Uterus (tissue), 4 donors: ENCODE results near the gene INPP5A. TPM values are rescaled to one million over a fixed set of nuclear protein-coding genes. Genes with fewer than 3 reads are reported as not detected.

Experiments used
- DNase-seq, 2 donors: peaks; one replicate each; pipeline ENCODE4 v3.0.0-alpha.2; 2019 to 2020
- H3K27ac ChIP-seq, 2 donors: fragments of 200-600 bp; sonication (generic); 1 replicate in 1 of 2; 2 replicates in 1 of 2; pipeline ENCODE4 v1.5.1; 2016 to 2018
- H3K27me3 ChIP-seq, 2 donors: fragments of 200-600 bp; sonication (generic); one replicate each; pipeline ENCODE4 v1.5.1; 2018 to 2019; ENCODE audit warnings: control low read depth in 1 of 2
- H3K36me3 ChIP-seq, 2 donors: fragments of 200-600 bp; sonication (generic); one replicate each; pipeline ENCODE4 v1.5.1; 2019; ENCODE audit warnings: control low read depth in 1 of 2
- H3K4me1 ChIP-seq, 2 donors: fragments of 200-600 bp; sonication (generic); one replicate each; pipeline ENCODE4 v1.5.1; 2018 to 2019; ENCODE audit warnings: control low read depth in 1 of 2
- H3K4me3 ChIP-seq, 2 donors: fragments of 200-600 bp; sonication (generic); 1 replicate in 1 of 2; 2 replicates in 1 of 2; pipeline ENCODE4 v1.5.1; 2018 to 2019; ENCODE audit warnings: mild to moderate bottlenecking in 1 of 2
- H3K9me3 ChIP-seq, 2 donors: fragments of 200-600 bp; sonication (generic); one replicate each; pipeline ENCODE4 v1.5.1; 2019; ENCODE audit warnings: control low read depth in 1 of 2
- CTCF ChIP-seq, 4 experiments: fragments of 200-600 bp in 2 of 4; fragments of 450-650 bp in 2 of 4; sonication (generic) in 2 of 4; IDR thresholded peaks; one replicate each; pipeline ENCODE4 v1.5.1; 2016 to 2019; ENCODE audit warnings: antibody characterized with exemption in 4 of 4, mild to moderate bottlenecking in 2 of 4, moderate library complexity in 1 of 4
- POLR2A ChIP-seq, 2 donors: fragments of 450-650 bp; IDR thresholded peaks; one replicate each; pipeline ENCODE4 v1.6.1; 2016; ENCODE audit warnings: antibody characterized with exemption in 2 of 2, mild to moderate bottlenecking in 1 of 2, moderate library complexity in 1 of 2
- intact Hi-C: fragments of 100-400 bp; cut with DNase I; formaldehyde crosslinking; loops from one replicate; pipeline ENCODE4 v1.15.1; 2023; ENCODE audit warnings: low total_unique reads
- total RNA-seq, 4 donors: library from RNA; depleted of rRNA in 3 of 4; stranded (reverse); fragments of >200 nt in 3 of 4; gene quantifications; one replicate each; pipeline versions ENCODE4 v1.1.0 to v1.2.4, GENCODE V29; 2014 to 2023
- donor health status: DM: yes; HTN: yes; CAD: no.

The INPP5A gene
- total RNA-seq, 4 donors from 2014 or later: 22.5 to 160 (median 93.2) TPM

DNA sequence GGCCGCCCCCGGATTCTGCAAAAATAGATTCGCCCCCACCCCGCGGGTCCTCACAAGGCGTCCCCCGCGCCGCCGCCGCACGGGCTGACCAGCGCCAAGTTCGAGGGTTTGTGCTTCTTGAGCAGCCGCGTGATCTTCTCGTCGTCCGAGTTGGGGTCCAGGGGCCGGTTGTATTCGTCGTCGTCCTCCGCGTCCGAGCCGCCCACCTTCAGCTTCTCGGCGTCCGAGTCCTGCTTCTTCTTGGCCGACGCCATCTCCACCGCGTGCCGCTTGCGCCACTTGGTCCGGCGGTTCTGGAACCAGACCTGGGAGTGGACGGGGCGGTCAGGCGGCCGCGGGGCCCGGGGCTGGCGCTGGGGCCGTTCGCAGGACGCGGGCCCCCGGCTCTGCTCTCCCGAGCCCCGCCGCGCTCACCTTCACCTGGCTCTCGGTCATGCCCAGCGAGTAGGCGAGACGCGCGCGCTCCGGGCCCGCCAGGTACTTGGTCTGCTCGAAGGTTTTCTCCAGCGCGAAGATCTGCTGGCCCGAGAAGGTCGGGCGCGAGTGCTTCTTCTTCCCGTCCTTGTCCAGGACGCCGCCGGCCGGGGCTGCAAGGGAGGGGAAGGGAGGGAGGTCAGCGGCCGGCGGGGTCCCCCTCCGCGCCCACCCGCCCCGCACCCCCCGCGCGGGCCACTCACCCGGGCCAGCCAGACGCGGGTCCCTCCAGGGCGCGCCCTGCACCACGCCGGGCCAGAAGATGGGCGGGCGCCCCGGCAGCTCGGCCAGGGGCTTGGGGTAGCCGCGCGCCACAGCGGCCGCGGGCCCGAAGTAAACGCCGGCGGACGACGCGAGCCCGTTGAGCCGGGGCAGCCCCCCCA lies 247.5 kb downstream of the INPP5A start:
- H3K27me3 ChIP-seq: peaks cover 8 to 21% of the 10 kb centered on the region in 2 donors
- H3K4me1 ChIP-seq: peaks cover 0 to 36% of the 10 kb centered on the region in 2 donors
- intact Hi-C loops: no loop called here
- H3K9me3 ChIP-seq: peaks cover 0 to 11% of the 10 kb centered on the region in 2 donors
- no peak for TF ChIP-seq CTCF (IDR thresholded peaks at IDR 0.05)
- no peak for TF ChIP-seq POLR2A (IDR thresholded peaks at IDR 0.05)
- no peak overlapping the region for H3K4me3 ChIP-seq
- no peaks in the 10 kb centered on the region for H3K36me3 ChIP-seq
- H3K27ac ChIP-seq: no peak overlapping the region
- DNase-seq: no peak

DNA sequence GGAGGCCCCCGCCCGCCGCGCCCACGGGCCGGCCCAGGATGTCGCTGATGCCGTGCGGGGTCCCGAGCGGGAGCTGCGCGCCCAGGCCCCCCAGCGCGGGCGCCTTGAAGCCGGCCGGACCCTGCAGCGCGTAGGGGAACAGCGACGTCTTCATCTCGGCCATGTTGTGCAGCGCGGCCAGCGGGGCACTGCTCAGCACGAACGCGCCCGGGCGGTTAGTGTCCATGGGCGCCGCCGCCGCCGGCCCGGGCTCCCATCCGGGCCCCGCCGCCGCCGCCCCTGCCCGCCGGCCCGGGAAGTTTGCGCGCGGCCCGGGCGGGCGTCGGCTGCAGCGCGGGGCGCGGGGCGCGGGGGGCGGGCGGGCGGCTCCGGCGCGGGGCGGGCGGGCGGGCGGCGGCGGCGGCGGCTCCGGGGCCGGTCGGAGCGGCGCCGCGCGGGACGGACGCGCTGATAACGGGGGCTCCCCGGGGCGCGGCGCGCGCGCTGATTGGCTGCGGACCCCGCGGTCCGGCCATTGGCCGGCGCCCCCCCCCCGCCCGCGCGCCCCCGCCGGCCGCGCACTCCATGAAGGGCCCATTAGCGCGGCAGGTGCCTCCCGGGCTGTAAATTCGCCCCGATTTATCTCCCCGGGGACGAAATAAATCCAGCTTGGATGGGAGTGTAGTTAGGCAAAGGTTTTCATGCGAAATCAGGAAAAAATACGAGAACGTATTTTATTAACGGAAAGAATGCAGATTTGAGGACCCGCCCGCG lies 248.3 kb downstream of the INPP5A start, which contains the start of gene NKX6-2:
TSS of gene NKX6-2 (minus strand) at position 425 of the 753 bp plus-strand sequence. CDS start at position 226, 199 bp downstream.
- no peak within 1 kb of the TSS for H3K4me3 ChIP-seq
- no peaks in the 10 kb centered on the region for H3K36me3 ChIP-seq
- peaks cover 0 to 11% of the 10 kb centered on the region in 2 donors for H3K9me3 ChIP-seq
- no peak within 1 kb of the TSS for H3K27ac ChIP-seq
- no peak for DNase-seq
- no peak for TF ChIP-seq CTCF (IDR thresholded peaks at IDR 0.05)
- TF ChIP-seq POLR2A (IDR thresholded peaks at IDR 0.05): no peak
- intact Hi-C loops: no loop called here
- peaks cover 0 to 36% of the 10 kb centered on the region in 2 donors for H3K4me1 ChIP-seq
- peaks cover 8 to 21% of the 10 kb centered on the region in 2 donors for H3K27me3 ChIP-seq

GRCh38 chr10:132786476-132786883 lies 248.9 kb downstream of the INPP5A start:
- H3K9me3 ChIP-seq: peaks cover 0 to 11% of the 10 kb centered on the region in 2 donors
- intact Hi-C loops: no loop called here
- no peaks in the 10 kb centered on the region for H3K36me3 ChIP-seq
- H3K27me3 ChIP-seq: peaks cover 8 to 21% of the 10 kb centered on the region in 2 donors
- H3K4me1 ChIP-seq: peaks cover 0 to 36% of the 10 kb centered on the region in 2 donors
- no peak overlapping the region for H3K27ac ChIP-seq
- H3K4me3 ChIP-seq: no peak overlapping the region
- TF ChIP-seq POLR2A (IDR thresholded peaks at IDR 0.05): no peak
- no peak for TF ChIP-seq CTCF (IDR thresholded peaks at IDR 0.05)
- DNase-seq: no peak

- H3K4me1 ChIP-seq: peaks cover 0 to 36% of the 10 kb centered on the region in 2 donors
- H3K9me3 ChIP-seq: peaks cover 0 to 11% of the 10 kb centered on the region in 2 donors
- peaks cover 8 to 21% of the 10 kb centered on the region in 2 donors for H3K27me3 ChIP-seq
- no peak overlapping the region for H3K27ac ChIP-seq
- TF ChIP-seq POLR2A (IDR thresholded peaks at IDR 0.05) (no peak), CTCF (IDR thresholded peaks at IDR 0.05) (no peak)
- no peak for DNase-seq
- intact Hi-C loops: no loop called here
- no peak overlapping the region for H3K4me3 ChIP-seq
- H3K36me3 ChIP-seq: no peaks in the 10 kb centered on the region
Observed at GRCh38 chr10:132786884-132787494, 249.4 kb downstream of the INPP5A start.
